Activated T-helper 17 cell treated with anti-CD3 and anti-CD28 coated beads, Interleukin-2, amount 50 U/mL, for 72 hours (primary cell): ENCODE data around the gene CHRNA10. TPM values are rescaled to one million over a fixed set of nuclear protein-coding genes. Genes with fewer than 3 reads are reported as not detected.

ENCODE experiments used
- ATAC-seq: fragments of 150-1000 bp; cut with Tn5 transposase; replicated peaks from 2 replicates; pipeline ENCODE4 v1.10.0; 2021; ENCODE audit warnings: mild to moderate bottlenecking, moderate library complexity
- H3K27ac Mint-ChIP-seq: one replicate; pipeline ENCODE4 v1.8.0; 2022; ENCODE audit warnings: mixed read lengths
- H3K27me3 Mint-ChIP-seq: one replicate; pipeline ENCODE4 v1.8.0; 2022; ENCODE audit warnings: mixed read lengths
- H3K36me3 Mint-ChIP-seq: one replicate; pipeline ENCODE4 v1.8.0; 2022; ENCODE audit warnings: low read depth, mild to moderate bottlenecking, mixed read lengths
- H3K4me1 Mint-ChIP-seq: one replicate; pipeline ENCODE4 v1.8.0; 2022; ENCODE audit warnings: mixed read lengths
- H3K4me3 Mint-ChIP-seq: one replicate; pipeline ENCODE4 v1.8.0; 2022; ENCODE audit warnings: mild to moderate bottlenecking, mixed read lengths
- H3K9me3 Mint-ChIP-seq: one replicate; pipeline ENCODE4 v1.8.0; 2022; ENCODE audit warnings: mixed read lengths
- total RNA-seq, 2 donors: library from RNA; stranded (reverse); gene quantifications; one replicate each; pipeline ENCODE4 v1.2.3, GENCODE V29; 2022

The CHRNA10 gene
- total RNA-seq, 2 donors from 2014 or later = 3.0 to 4.6 TPM

DNA sequence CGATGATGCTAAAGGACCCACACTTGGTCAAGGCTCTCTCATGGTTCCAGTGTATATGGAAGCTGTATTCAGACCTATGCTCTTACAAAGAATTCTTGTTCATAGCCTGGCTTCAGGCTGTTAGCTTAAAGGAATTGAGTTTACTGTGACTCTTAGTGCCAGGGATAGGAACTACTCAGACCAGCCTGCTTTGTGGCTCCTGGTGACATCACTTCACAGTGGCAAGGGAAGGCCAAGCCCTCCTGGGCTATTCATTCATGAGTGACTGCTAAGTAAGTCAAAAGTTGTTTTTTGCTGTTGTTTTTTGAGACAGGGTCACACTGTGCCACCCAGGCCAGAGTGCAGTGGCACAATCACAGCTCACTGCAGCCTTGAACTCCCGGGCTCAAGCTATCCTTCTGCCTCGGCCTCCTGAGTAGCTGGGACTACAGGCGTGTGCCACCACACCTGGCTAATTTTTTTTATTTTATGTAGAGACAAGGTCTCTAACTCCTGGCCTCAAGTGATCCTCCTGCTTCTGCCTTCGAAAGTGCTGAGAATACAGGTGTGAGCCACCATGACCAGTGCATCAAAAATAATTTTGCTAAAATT lies 39.0 kb downstream of the CHRNA10 start:
- ATAC-seq = peak; percentile 42
- no peaks in the 10 kb centered on the region for H3K36me3 Mint-ChIP-seq
- H3K4me3 Mint-ChIP-seq = no peak overlapping the region
- peaks cover 5% of the 10 kb centered on the region for H3K4me1 Mint-ChIP-seq
- peaks cover 8% of the 10 kb centered on the region for H3K27me3 Mint-ChIP-seq
- no peaks in the 10 kb centered on the region for H3K9me3 Mint-ChIP-seq
- no peak overlapping the region for H3K27ac Mint-ChIP-seq

- Mint-ChIP-seq H3K4me1 (peaks cover 10% of the 10 kb centered on the region), H3K27ac (peak overlapping the region; percentile 17), H3K36me3 (no peaks in the 10 kb centered on the region), H3K4me3 (no peak overlapping the region), H3K27me3 (peaks cover 4% of the 10 kb centered on the region), H3K9me3 (no peaks in the 10 kb centered on the region)
- ATAC-seq = peak; percentile 62
Observed at GRCh38 chr11:3631331-3631730, 39.9 kb downstream of the CHRNA10 start.

GRCh38 chr11:3627291-3627690 lies 43.9 kb downstream of the CHRNA10 start:
- Mint-ChIP-seq H3K4me1 (peaks cover 10% of the 10 kb centered on the region), H3K4me3 (no peak overlapping the region), H3K36me3 (no peaks in the 10 kb centered on the region), H3K9me3 (no peaks in the 10 kb centered on the region), H3K27ac (no peak overlapping the region), H3K27me3 (no peaks in the 10 kb centered on the region)
- no peak for ATAC-seq

- H3K27ac Mint-ChIP-seq = no peak overlapping the region
- peaks cover 8% of the 10 kb centered on the region for H3K4me1 Mint-ChIP-seq
- no peak overlapping the region for H3K4me3 Mint-ChIP-seq
- H3K9me3 Mint-ChIP-seq = no peaks in the 10 kb centered on the region
- ATAC-seq = no peak
- no peaks in the 10 kb centered on the region for H3K36me3 Mint-ChIP-seq
- no peaks in the 10 kb centered on the region for H3K27me3 Mint-ChIP-seq
Observed at GRCh38 chr11:3626250-3626960, 44.8 kb downstream of the CHRNA10 start.

GRCh38 chr11:3623767-3624458 lies 47.3 kb downstream of the CHRNA10 start:
- Mint-ChIP-seq H3K4me3 (no peak overlapping the region), H3K27me3 (no peaks in the 10 kb centered on the region), H3K4me1 (peaks cover 5% of the 10 kb centered on the region), H3K36me3 (no peaks in the 10 kb centered on the region), H3K9me3 (no peaks in the 10 kb centered on the region), H3K27ac (no peak overlapping the region)
- ATAC-seq = no peak

- no peak for ATAC-seq
- Mint-ChIP-seq H3K4me1 (peaks cover 5% of the 10 kb centered on the region), H3K36me3 (no peaks in the 10 kb centered on the region), H3K9me3 (no peaks in the 10 kb centered on the region), H3K27me3 (no peaks in the 10 kb centered on the region), H3K4me3 (no peak overlapping the region), H3K27ac (no peak overlapping the region)
Observed at GRCh38 chr11:3623121-3623520, 48.1 kb downstream of the CHRNA10 start.

- no peaks in the 10 kb centered on the region for H3K9me3 Mint-ChIP-seq
- no peaks in the 10 kb centered on the region for H3K27me3 Mint-ChIP-seq
- H3K27ac Mint-ChIP-seq = no peak overlapping the region
- peaks cover 5% of the 10 kb centered on the region for H3K4me1 Mint-ChIP-seq
- H3K4me3 Mint-ChIP-seq = no peak overlapping the region
- H3K36me3 Mint-ChIP-seq = no peaks in the 10 kb centered on the region
- ATAC-seq = no peak
Observed at GRCh38 chr11:3622521-3622920, 48.7 kb downstream of the CHRNA10 start.

DNA sequence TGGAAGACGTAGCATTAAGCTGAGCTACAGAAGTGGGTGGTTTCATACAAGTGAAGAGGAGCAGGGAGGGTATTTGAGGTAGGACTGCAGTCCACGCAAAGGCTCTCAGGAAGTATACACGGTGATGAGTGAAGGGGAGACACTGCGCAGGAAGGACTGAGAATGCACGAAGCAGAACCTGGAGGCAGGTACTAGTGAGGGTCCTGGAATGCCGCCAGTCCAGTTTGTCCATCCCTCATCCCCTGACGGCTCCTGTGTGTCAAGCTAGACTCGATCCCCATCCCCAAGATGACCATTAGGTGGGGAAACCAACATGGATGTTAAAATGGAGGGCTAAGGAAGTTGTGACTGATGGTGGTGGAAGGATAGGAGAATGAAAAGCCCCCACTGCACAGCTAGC lies 53.2 kb downstream of the CHRNA10 start:
- Mint-ChIP-seq H3K9me3 (no peaks in the 10 kb centered on the region), H3K4me1 (peaks cover 7% of the 10 kb centered on the region), H3K36me3 (no peaks in the 10 kb centered on the region), H3K27me3 (peaks cover 4% of the 10 kb centered on the region), H3K4me3 (no peak overlapping the region), H3K27ac (no peak overlapping the region)
- no peak for ATAC-seq

- H3K4me3 Mint-ChIP-seq = no peak overlapping the region
- no peak for ATAC-seq
- H3K4me1 Mint-ChIP-seq = peaks cover 7% of the 10 kb centered on the region
- H3K36me3 Mint-ChIP-seq = no peaks in the 10 kb centered on the region
- H3K27me3 Mint-ChIP-seq = peaks cover 4% of the 10 kb centered on the region
- H3K9me3 Mint-ChIP-seq = no peaks in the 10 kb centered on the region
- H3K27ac Mint-ChIP-seq = no peak overlapping the region
Observed at GRCh38 chr11:3616721-3617460, 54.3 kb downstream of the CHRNA10 start.

GRCh38 chr11:3615998-3616397 lies 55.2 kb downstream of the CHRNA10 start:
- H3K9me3 Mint-ChIP-seq = no peaks in the 10 kb centered on the region
- H3K4me1 Mint-ChIP-seq = peaks cover 7% of the 10 kb centered on the region
- H3K27me3 Mint-ChIP-seq = peaks cover 4% of the 10 kb centered on the region
- H3K4me3 Mint-ChIP-seq = no peak overlapping the region
- peak overlapping the region; percentile 46 for H3K27ac Mint-ChIP-seq
- no peaks in the 10 kb centered on the region for H3K36me3 Mint-ChIP-seq
- no peak for ATAC-seq

Other genes with a start within 250 kb of the CHRNA10 start
- not detected for gene ART5, start 29.4 kb downstream of the CHRNA10 start, total RNA-seq
- not detected for gene ART1, start 26.3 kb downstream of the CHRNA10 start, total RNA-seq
- gene NUP98, start 126.2 kb upstream of the CHRNA10 start, total RNA-seq = 100 to 1,000 TPM; 126 to 149 TPM
- 10 to 100 TPM; 25.6 to 31.8 TPM for gene PGAP2, start 137.2 kb upstream of the CHRNA10 start, total RNA-seq
- 100 to 1,000 TPM; 151 to 154 TPM for gene RHOG, start 169.6 kb upstream of the CHRNA10 start, total RNA-seq
- gene STIM1, start 184.3 kb upstream of the CHRNA10 start, total RNA-seq = 10 to 100 TPM; 68.8 to 82.7 TPM